Osteocyte (in vitro differentiated cells): Measurements from ENCODE around the gene HDAC4. TPM values are rescaled to one million over a fixed set of nuclear protein-coding genes. Genes with fewer than 3 reads are reported as not detected.

Source experiments
- DNase-seq: peaks from one replicate; pipeline ENCODE4 v3.0.0; 2021; ENCODE audit warnings: mixed read lengths; ENCODE audit not compliant: unreplicated experiment; ENCODE audit errors: extremely low spot score
- H3K27ac Mint-ChIP-seq: one replicate; pipeline ENCODE4 v1.8.0; 2021; ENCODE audit warnings: mild to moderate bottlenecking, mixed read lengths; ENCODE audit not compliant: unreplicated experiment
- H3K27me3 Mint-ChIP-seq: one replicate; pipeline ENCODE4 v1.8.0; 2021; ENCODE audit warnings: mixed read lengths; ENCODE audit not compliant: unreplicated experiment
- H3K36me3 Mint-ChIP-seq: one replicate; pipeline ENCODE4 v1.8.0; 2021; ENCODE audit warnings: mixed read lengths; ENCODE audit not compliant: unreplicated experiment
- H3K4me1 Mint-ChIP-seq: one replicate; pipeline ENCODE4 v1.8.0; 2021; ENCODE audit warnings: mixed read lengths; ENCODE audit not compliant: unreplicated experiment
- H3K4me3 Mint-ChIP-seq: one replicate; pipeline ENCODE4 v1.8.0; 2021; ENCODE audit warnings: mild to moderate bottlenecking, moderate library complexity, mixed read lengths; ENCODE audit not compliant: unreplicated experiment
- H3K9me3 Mint-ChIP-seq: one replicate; pipeline ENCODE4 v1.8.0; 2021; ENCODE audit warnings: mixed read lengths; ENCODE audit not compliant: unreplicated experiment
- CTCF ChIP-seq: fragments of 200-600 bp; sonication (generic); IDR thresholded peaks from 2 replicates; pipeline ENCODE4 v1.5.0; 2021; ENCODE audit warnings: antibody characterized with exemption, mild to moderate bottlenecking, moderate library complexity
- total RNA-seq: library from RNA; stranded (reverse); gene quantifications from 2 replicates; pipeline ENCODE4 v1.2.1, GENCODE V29; 2021

Gene HDAC4
- total RNA-seq, 1 donor from 2014 or later = 30.3 TPM

GRCh38 chr2:239296020-239296932, 104.5 kb downstream of the HDAC4 start:
- Mint-ChIP-seq H3K4me1 (peaks cover 28% of the 10 kb centered on the region), H3K36me3 (no peaks in the 10 kb centered on the region), H3K27ac (no peak overlapping the region), H3K27me3 (no peaks in the 10 kb centered on the region), H3K4me3 (no peak overlapping the region), H3K9me3 (no peaks in the 10 kb centered on the region)
- no peak for TF ChIP-seq CTCF
- no peak for DNase-seq

- H3K27ac Mint-ChIP-seq = no peak overlapping the region
- no peak for TF ChIP-seq CTCF
- DNase-seq = no peak
- H3K4me3 Mint-ChIP-seq = no peak overlapping the region
- peaks cover 22% of the 10 kb centered on the region for H3K4me1 Mint-ChIP-seq
- H3K9me3 Mint-ChIP-seq = no peaks in the 10 kb centered on the region
- no peaks in the 10 kb centered on the region for H3K27me3 Mint-ChIP-seq
- H3K36me3 Mint-ChIP-seq = no peaks in the 10 kb centered on the region
Observed at GRCh38 chr2:239295377-239296019, 105.3 kb downstream of the HDAC4 start.

- no peak for DNase-seq
- Mint-ChIP-seq H3K27me3 (no peaks in the 10 kb centered on the region), H3K27ac (no peak overlapping the region)
Observed at GRCh38 chr2:239294571-239295054, 106.2 kb downstream of the HDAC4 start.

GRCh38 chr2:239293775-239294430, 106.9 kb downstream of the HDAC4 start:
- H3K9me3 Mint-ChIP-seq = no peaks in the 10 kb centered on the region
- no peak overlapping the region for H3K27ac Mint-ChIP-seq
- H3K4me3 Mint-ChIP-seq = no peak overlapping the region
- DNase-seq = no peak
- H3K36me3 Mint-ChIP-seq = no peaks in the 10 kb centered on the region
- peaks cover 28% of the 10 kb centered on the region for H3K4me1 Mint-ChIP-seq
- H3K27me3 Mint-ChIP-seq = no peaks in the 10 kb centered on the region
- no peak for TF ChIP-seq CTCF

More at GRCh38 chr2:239294571-239295054, 106.2 kb downstream of the HDAC4 start:
- no peak overlapping the region for H3K4me3 Mint-ChIP-seq
- H3K9me3 Mint-ChIP-seq = no peaks in the 10 kb centered on the region
- no peaks in the 10 kb centered on the region for H3K36me3 Mint-ChIP-seq
- H3K4me1 Mint-ChIP-seq = peaks cover 24% of the 10 kb centered on the region
- TF ChIP-seq CTCF = no peak
